GM23338 (cell line): ENCODE data around the gene EBF4. TPM values are rescaled to one million over a fixed set of nuclear protein-coding genes. Genes with fewer than 3 reads are reported as not detected.
A peak's percentile ranks its signal among the peaks of the same experiment; 100 is the strongest.

ENCODE experiments used
- ATAC-seq: fragments of 200-7000 bp; cut with Tn5 transposase; 3 replicates; pipeline ENCODE4 v1.9.1; 2020
- DNase-seq: peaks from one replicate; pipeline ENCODE4 v3.0.0-alpha.2; 2015; ENCODE audit warnings: low spot score
- H2AFZ ChIP-seq: fragments of 200-600 bp; sonication (generic); 2 replicates; pipeline ENCODE4 v1.8.0; 2016; ENCODE audit warnings: antibody characterized with exemption, mild to moderate bottlenecking, moderate library complexity
- H3F3A ChIP-seq: fragments of 200-600 bp; sonication (generic); replicated peaks from 2 replicates; pipeline ENCODE4 v1.8.0; 2017; ENCODE audit warnings: antibody characterized with exemption, mixed run types, low read depth
- H3K27ac ChIP-seq: fragments of 200-600 bp; sonication (generic); 2 replicates; pipeline ENCODE4 v1.6.1; 2016; ENCODE audit warnings: low read depth
- H3K27me3 ChIP-seq: fragments of 200-600 bp; sonication (generic); 2 replicates; pipeline ENCODE4 v1.8.0; 2016; ENCODE audit warnings: mild to moderate bottlenecking, mixed run types, moderate library complexity; ENCODE audit not compliant: insufficient read depth
- H3K36me3 ChIP-seq: fragments of 200-600 bp; sonication (generic); 2 replicates; pipeline ENCODE4 v1.8.0; 2016; ENCODE audit warnings: mild to moderate bottlenecking; ENCODE audit not compliant: insufficient read depth
- H3K4me1 ChIP-seq: fragments of 200-600 bp; sonication (generic); 2 replicates; pipeline ENCODE4 v1.8.0; 2016; ENCODE audit warnings: mild to moderate bottlenecking, moderate library complexity; ENCODE audit not compliant: insufficient read depth
- H3K4me2 ChIP-seq: fragments of 200-600 bp; sonication (generic); 2 replicates; pipeline ENCODE4 v1.7.1; 2017; ENCODE audit warnings: mixed run types
- H3K4me3 ChIP-seq: fragments of 200-600 bp; sonication (generic); 2 replicates; pipeline ENCODE4 v1.6.1; 2016; ENCODE audit warnings: mixed run types
- H3K79me2 ChIP-seq: fragments of 200-600 bp; sonication (generic); replicated peaks from 2 replicates; pipeline ENCODE4 v1.8.0; 2017; ENCODE audit warnings: mild to moderate bottlenecking; ENCODE audit not compliant: insufficient read depth
- H3K9me2 ChIP-seq: fragments of 200-600 bp; sonication (generic); 2 replicates; pipeline ENCODE4 v1.8.0; 2017; ENCODE audit not compliant: insufficient read depth
- H4K20me1 ChIP-seq: fragments of 200-600 bp; sonication (generic); replicated peaks from 2 replicates; pipeline ENCODE4 v1.8.0; 2017; ENCODE audit warnings: mild to moderate bottlenecking; ENCODE audit not compliant: insufficient read depth
- H3K27ac Mint-ChIP-seq: 2 replicates; pipeline ENCODE4 v1.8.0; 2020; ENCODE audit warnings: inconsistent platforms, mild to moderate bottlenecking, moderate library complexity, mixed read lengths
- H3K27me3 Mint-ChIP-seq: 3 replicates; pipeline ENCODE4 v1.8.0; 2022; ENCODE audit warnings: low read depth, mild to moderate bottlenecking, moderate library complexity, mixed read lengths, inconsistent platforms; ENCODE audit not compliant: insufficient read depth, poor library complexity
- H3K36me3 Mint-ChIP-seq: 3 replicates; pipeline ENCODE4 v1.8.0; 2021; ENCODE audit warnings: low read depth, mild to moderate bottlenecking, inconsistent platforms, moderate library complexity, mixed read lengths
- H3K4me1 Mint-ChIP-seq: 3 replicates; pipeline ENCODE4 v1.8.0; 2020; ENCODE audit warnings: mild to moderate bottlenecking, inconsistent platforms, mixed read lengths
- H3K4me3 Mint-ChIP-seq: 3 replicates; pipeline ENCODE4 v1.8.0; 2021; ENCODE audit warnings: moderate library complexity, mild to moderate bottlenecking, inconsistent platforms, mixed read lengths
- H3K9me3 Mint-ChIP-seq: 3 replicates; pipeline ENCODE4 v1.8.0; 2020; ENCODE audit warnings: moderate library complexity, mild to moderate bottlenecking, inconsistent platforms, mixed read lengths
- CTCF ChIP-seq, 2 experiments: fragments of 200-600 bp in 1 of 2; sonication (generic) in 1 of 2; conservative IDR thresholded peaks; 2 replicates each; pipeline versions ENCODE4 v1.5.1 to v1.6.1; 2016 to 2017; ENCODE audit warnings: antibody characterized with exemption in 2 of 2, low read depth in 2 of 2, mild to moderate bottlenecking in 2 of 2, moderate library complexity in 1 of 2
- JUNB ChIP-seq: IDR thresholded peaks from one replicate; pipeline ENCODE4 v1.6.1; 2016; ENCODE audit warnings: antibody characterized with exemption; ENCODE audit not compliant: unreplicated experiment
- POLR2AphosphoS5 ChIP-seq: IDR thresholded peaks from 2 replicates; pipeline ENCODE4 v1.6.1; 2016; ENCODE audit warnings: antibody characterized with exemption, low read depth
- polyA plus RNA-seq: library from polyadenylated mRNA; unstranded; fragments of >200 nt; fragmentation: Nextera tagmentation; extraction: Ambion mirVana; gene quantifications from 2 replicates; pipeline ENCODE4 v1.2.1, GENCODE V29; 2016
- total RNA-seq: library from RNA; depleted of rRNA; stranded (reverse); fragments of >200 nt; shearing (Covaris generic); gene quantifications from 2 replicates; pipeline ENCODE4 v1.2.3, GENCODE V29; 2014
- TF ChIP-seq, protein P1 (sequence below): IDR thresholded peaks from one replicate; pipeline ENCODE4 v1.6.1; 2018; ENCODE audit warnings: antibody characterized with exemption; ENCODE audit not compliant: unreplicated experiment

Gene EBF4
- total and polyA plus RNA-seq, 2 experiments from 2014 or later, result 0.66 to 1.6 TPM

DNA sequence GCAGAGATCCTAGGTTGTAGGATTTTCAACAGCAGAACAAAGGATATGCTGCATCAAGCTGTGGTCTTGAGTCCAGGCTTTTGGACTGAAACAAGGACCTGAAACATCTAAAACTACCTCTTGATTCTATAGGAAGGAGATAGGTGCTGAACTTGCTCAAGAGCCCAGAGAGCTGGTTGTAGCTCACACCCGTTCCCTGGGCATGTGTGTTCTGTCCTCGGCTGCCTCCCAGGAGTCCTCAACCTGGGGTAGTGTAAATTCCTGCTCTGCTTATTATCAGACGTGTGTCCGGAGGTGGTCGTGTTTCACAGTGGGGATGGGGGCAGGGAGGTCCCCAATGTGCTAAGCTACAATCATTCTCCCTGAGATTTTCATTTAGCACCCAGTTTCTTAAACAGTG is 35.3 kb upstream of the EBF4 start:
- no peak overlapping the region for H3K4me2 ChIP-seq
- peaks cover 29% of the 10 kb centered on the region for H3K27me3 Mint-ChIP-seq
- H2AFZ ChIP-seq, result no peak overlapping the region
- H3K27ac ChIP-seq, result peak overlapping the region; percentile 66; the same call in 1 of the 2 replicates
- no peaks in the 10 kb centered on the region for H3K9me2 ChIP-seq
- TF ChIP-seq POLR2AphosphoS5 (0 out of 2 replicates have a peak, but pooled peaks have one; percentile 7), CTCF (conservative IDR thresholded peaks at IDR 0.05; ENCODE audit: low read depth in 2 of 2) (no peak)
- DNase-seq (no peak), ATAC-seq (no peak)
- peaks cover 44% of the 10 kb centered on the region for H3K79me2 ChIP-seq
- H3K9me3 Mint-ChIP-seq, result peaks cover 4% of the 10 kb centered on the region
- peaks cover 57% of the 10 kb centered on the region for H4K20me1 ChIP-seq
- no peak overlapping the region for H3K4me3 Mint-ChIP-seq
- peaks cover 59% of the 10 kb centered on the region for H3K36me3 ChIP-seq
- peaks cover 12% of the 10 kb centered on the region; the same call in 1 of the 2 replicates for H3K4me1 ChIP-seq
- no peak overlapping the region for H3K27ac Mint-ChIP-seq
- peaks cover 69% of the 10 kb centered on the region for H3F3A ChIP-seq
- no peaks in the 10 kb centered on the region for H3K27me3 ChIP-seq
- H3K4me1 Mint-ChIP-seq, result peaks cover 22% of the 10 kb centered on the region
- peaks cover 97% of the 10 kb centered on the region for H3K36me3 Mint-ChIP-seq
- H3K4me3 ChIP-seq, result no peak overlapping the region

- Histone ChIP-seq H3F3A (peaks cover 69% of the 10 kb centered on the region), H3K36me3 (peaks cover 59% of the 10 kb centered on the region), H3K4me2 (no peak overlapping the region), H3K27me3 (no peaks in the 10 kb centered on the region), H3K4me3 (no peak overlapping the region), H3K4me1 (peaks cover 12% of the 10 kb centered on the region; the same call in 1 of the 2 replicates), H3K27ac (peak overlapping the region; percentile 66), H3K79me2 (peaks cover 46% of the 10 kb centered on the region), H3K9me2 (no peaks in the 10 kb centered on the region), H4K20me1 (peaks cover 57% of the 10 kb centered on the region), H2AFZ (no peak overlapping the region)
- Mint-ChIP-seq H3K27me3 (peaks cover 30% of the 10 kb centered on the region), H3K4me3 (no peak overlapping the region), H3K36me3 (peaks cover 99% of the 10 kb centered on the region), H3K9me3 (peaks cover 4% of the 10 kb centered on the region), H3K27ac (no peak overlapping the region), H3K4me1 (peaks cover 23% of the 10 kb centered on the region)
- no peak for TF ChIP-seq JUNB
- TF ChIP-seq, protein P1, sequence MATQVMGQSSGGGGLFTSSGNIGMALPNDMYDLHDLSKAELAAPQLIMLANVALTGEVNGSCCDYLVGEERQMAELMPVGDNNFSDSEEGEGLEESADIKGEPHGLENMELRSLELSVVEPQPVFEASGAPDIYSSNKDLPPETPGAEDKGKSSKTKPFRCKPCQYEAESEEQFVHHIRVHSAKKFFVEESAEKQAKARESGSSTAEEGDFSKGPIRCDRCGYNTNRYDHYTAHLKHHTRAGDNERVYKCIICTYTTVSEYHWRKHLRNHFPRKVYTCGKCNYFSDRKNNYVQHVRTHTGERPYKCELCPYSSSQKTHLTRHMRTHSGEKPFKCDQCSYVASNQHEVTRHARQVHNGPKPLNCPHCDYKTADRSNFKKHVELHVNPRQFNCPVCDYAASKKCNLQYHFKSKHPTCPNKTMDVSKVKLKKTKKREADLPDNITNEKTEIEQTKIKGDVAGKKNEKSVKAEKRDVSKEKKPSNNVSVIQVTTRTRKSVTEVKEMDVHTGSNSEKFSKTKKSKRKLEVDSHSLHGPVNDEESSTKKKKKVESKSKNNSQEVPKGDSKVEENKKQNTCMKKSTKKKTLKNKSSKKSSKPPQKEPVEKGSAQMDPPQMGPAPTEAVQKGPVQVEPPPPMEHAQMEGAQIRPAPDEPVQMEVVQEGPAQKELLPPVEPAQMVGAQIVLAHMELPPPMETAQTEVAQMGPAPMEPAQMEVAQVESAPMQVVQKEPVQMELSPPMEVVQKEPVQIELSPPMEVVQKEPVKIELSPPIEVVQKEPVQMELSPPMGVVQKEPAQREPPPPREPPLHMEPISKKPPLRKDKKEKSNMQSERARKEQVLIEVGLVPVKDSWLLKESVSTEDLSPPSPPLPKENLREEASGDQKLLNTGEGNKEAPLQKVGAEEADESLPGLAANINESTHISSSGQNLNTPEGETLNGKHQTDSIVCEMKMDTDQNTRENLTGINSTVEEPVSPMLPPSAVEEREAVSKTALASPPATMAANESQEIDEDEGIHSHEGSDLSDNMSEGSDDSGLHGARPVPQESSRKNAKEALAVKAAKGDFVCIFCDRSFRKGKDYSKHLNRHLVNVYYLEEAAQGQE, result no peak
- ATAC-seq, result no peak
- DNase-seq, result no peak
Measured at GRCh38 chr20:2657674-2658073, 34.9 kb upstream of the EBF4 start.
